ENCODE measurements around the gene CLK2.
A peak's percentile ranks its signal among the peaks of the same experiment; 100 is the strongest.
"Not testable (repeated sequence)": the region's sequence is repeated elsewhere in the genome, so short reads cannot be mapped to it uniquely, and the experiment has no call there.

Gene CLK2

DNA sequence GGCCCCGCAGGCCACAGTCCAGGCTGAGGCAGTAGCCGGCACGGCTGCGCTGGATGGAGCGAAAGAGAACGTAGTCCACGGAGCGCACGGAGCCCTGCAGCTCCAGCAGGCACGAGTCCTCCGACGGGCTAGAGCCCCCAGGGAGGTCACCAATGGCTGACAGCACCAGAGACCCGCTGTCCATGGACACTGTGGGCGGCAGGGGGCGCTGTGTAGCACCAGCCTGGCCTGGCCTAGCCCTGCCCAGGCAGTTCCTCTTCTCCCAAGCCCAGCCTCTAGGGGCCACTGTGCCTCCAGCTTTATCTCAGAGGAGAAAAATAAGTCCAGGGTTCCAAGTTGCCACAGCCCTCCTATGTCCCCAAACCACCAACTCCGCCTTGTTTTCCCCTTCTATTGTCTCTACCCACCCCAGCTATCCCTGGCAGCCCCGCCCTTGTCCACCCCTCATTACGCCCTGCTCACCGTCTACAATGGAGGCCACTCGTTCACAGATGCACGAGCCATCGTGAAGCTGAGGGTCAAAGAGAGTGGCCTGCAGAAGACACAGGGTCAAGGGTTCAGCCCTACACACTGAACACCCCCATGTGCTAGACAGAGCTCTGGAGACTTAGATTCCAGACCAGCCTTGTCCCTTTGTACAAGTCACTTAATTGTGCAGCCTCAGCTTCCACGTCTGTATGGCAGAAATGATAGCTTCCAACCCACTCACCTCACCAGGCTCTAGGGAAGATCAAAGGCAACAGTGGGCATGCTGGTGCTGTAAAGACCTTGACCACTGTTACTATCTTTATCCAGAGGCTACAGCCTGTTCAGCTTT, 22.5 kb downstream of the CLK2 start:
- peak overlapping the region; percentile 45 for H3K4me3 ChIP-seq (ENCODE audit: low read depth, low read length)
- DNase-seq (ENCODE audit: low read depth), result peak; percentile 94
- TF ChIP-seq, protein P1, sequence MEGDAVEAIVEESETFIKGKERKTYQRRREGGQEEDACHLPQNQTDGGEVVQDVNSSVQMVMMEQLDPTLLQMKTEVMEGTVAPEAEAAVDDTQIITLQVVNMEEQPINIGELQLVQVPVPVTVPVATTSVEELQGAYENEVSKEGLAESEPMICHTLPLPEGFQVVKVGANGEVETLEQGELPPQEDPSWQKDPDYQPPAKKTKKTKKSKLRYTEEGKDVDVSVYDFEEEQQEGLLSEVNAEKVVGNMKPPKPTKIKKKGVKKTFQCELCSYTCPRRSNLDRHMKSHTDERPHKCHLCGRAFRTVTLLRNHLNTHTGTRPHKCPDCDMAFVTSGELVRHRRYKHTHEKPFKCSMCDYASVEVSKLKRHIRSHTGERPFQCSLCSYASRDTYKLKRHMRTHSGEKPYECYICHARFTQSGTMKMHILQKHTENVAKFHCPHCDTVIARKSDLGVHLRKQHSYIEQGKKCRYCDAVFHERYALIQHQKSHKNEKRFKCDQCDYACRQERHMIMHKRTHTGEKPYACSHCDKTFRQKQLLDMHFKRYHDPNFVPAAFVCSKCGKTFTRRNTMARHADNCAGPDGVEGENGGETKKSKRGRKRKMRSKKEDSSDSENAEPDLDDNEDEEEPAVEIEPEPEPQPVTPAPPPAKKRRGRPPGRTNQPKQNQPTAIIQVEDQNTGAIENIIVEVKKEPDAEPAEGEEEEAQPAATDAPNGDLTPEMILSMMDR (conservative IDR thresholded peaks at IDR 0.05; ENCODE audit: low read depth, low read length), result peak; percentile 98

DNA sequence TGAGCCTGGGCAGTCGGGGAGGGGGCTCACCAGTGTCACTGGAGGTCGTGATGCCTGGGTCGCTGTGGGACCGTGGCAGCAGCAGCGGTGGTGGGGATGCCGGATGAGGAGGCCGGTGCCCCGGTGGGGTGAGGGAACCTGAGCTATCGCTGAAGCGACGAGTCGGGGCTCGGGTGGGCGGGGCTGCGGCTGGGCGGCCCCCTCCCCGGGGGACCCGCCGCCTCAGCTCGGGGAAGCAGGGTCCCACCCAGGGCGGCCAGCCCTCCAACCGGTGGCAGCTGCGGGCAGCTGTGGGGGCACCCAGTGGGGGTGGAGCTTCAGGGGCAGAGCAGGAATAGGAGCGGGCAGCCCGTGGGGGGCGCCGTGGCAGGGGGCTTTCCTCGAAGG, 23.1 kb downstream of the CLK2 start:
- TF ChIP-seq, protein P1 (conservative IDR thresholded peaks at IDR 0.05; ENCODE audit: low read depth, low read length), result no peak
- H3K4me3 ChIP-seq (ENCODE audit: low read depth, low read length), result peak overlapping the region; percentile 45
- no peak for DNase-seq (ENCODE audit: low read depth)

DNA sequence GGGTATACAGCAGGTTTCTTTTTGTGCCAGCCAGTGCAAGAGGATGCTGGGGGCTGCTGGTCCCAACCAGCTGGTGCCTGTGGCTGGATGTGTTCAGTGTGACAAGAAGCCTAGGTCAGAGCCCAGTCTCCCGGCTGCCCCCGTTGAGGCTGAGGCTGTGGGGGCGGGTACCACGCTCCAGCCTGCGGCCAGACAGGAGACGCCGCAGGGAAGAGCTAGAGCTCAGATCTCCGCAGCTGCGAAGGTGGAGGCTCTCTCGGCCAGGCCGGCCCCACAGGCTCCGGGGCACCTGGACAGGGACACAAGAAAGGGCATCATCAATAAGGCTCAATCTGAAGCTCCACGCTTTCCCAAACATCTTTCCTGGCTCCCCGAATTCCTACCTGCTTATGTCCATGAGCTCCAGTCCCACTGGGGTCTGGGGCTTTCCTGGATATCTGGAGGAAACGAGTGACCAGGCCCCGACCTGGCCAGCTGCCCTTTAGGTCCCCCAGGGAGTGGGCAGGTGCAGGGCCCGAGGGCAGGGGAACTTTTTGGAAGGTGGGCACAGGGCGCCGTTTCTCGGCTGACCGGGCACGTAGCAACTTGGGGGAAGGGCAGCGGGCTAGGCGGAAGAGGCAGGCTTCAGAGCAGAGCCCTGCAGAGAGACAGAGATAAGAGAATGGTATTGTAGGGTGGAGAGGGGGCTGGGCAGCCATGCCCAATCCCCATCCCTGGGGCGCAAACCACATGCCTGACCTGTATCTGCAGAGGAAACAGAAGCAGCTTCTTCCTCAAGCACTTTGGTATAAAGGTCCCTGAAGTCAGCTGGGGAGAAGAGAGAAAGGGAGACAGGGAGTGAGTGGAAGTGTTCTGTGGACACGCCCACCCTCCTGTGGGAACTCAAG, 25.4 kb downstream of the CLK2 start:
- no peak for DNase-seq (ENCODE audit: low read depth)
- TF ChIP-seq, protein P1 (conservative IDR thresholded peaks at IDR 0.05; ENCODE audit: low read depth, low read length), result no peak
- H3K4me3 ChIP-seq (ENCODE audit: low read depth, low read length), result no peak overlapping the region

DNA sequence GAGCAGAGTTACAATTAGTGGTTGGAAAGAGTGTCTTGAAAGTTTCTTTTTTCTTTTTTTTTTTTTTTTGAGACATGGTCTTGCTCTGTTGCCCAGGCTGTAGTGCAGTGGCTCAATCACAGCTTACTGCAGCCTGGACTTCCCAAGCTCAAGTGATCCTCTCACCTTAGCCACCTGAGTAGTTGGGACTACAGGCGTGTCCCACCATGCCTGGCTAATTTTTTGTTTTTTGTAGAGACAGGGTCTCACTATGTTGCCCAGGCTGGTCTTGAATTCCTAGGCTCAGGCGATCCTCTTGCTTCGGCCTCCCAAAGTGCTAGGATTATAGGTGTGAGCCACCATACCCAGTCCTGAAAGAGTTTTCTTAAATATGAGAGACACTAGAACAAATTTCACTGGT, 26.5 kb downstream of the CLK2 start:
- DNase-seq (ENCODE audit: low read depth), result not testable (repeated sequence)

DNA sequence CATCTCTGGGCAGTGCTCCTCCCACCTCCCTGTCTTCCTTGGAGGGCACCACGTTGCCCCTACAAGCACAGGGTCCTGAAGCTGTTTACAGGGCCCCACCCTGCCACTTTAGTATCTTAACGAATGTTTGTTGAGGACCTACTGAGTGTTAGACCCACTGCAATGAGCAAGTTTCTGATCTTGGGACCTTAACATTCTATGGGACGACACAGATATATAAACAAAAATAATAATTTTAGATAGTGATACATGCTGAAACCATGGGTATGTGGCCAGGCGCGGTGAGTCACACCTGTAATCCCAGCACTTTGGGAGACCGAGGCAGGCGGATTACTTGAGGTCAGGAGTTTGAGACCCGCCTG, 28.2 kb downstream of the CLK2 start:
- no peak for DNase-seq (ENCODE audit: low read depth)
- TF ChIP-seq, protein P1 (conservative IDR thresholded peaks at IDR 0.05; ENCODE audit: low read depth, low read length), result no peak
- H3K4me3 ChIP-seq (ENCODE audit: low read depth, low read length), result peak overlapping the region; percentile 70

More for the DNA sequence above, 26.5 kb downstream of the CLK2 start:
- not testable (repeated sequence) for H3K4me3 ChIP-seq (ENCODE audit: low read depth, low read length)

DNA sequence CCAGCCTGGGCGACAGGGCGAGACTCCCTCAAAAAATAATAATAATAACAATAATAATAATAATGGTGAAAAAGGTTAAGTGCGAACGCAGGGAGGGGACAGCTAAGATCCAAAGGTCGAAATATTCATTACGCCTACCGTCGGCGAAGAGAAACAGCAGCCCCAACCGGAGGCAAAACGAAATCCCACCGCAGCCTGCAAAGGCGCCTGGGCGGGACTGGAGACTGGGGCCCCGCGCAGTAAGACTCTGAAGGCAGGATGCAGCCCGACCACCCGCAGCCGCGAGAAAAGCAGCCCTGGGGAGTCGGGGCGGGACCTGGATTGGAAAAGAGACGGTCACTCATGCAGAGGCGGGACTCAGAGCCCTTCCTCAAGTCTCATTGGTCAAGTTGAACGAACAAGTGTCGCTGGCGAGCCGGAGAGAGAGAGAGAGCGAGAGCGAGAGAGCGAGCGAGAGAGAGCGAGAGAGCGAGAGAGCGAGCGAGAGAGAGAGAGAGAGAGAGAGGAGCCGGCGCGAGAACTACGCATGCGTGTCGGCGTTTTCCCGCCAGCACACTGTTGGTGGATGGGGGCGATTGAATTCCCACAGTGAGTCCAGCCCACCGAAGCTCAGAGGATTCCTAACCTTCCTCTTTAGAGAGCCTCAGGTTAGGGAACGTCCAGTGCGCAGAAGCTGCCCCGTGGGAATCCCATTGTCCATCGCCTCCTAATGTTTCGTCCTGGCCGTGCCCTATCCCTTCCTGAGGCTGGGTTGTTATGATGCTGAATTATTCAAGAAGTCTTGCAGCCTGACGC, 28.7 kb downstream of the CLK2 start:
- peak overlapping the region; percentile 70 for H3K4me3 ChIP-seq (ENCODE audit: low read depth, low read length)
- TF ChIP-seq, protein P1 (conservative IDR thresholded peaks at IDR 0.05; ENCODE audit: low read depth, low read length), result peak; percentile 42
- peak; percentile 100 for DNase-seq (ENCODE audit: low read depth)

All from choroid plexus epithelial cell (primary cell).